Loucy (cell line): ENCODE measurements around the gene C9orf50.

ENCODE experiments used
- H2AFZ ChIP-seq: fragments of 200-600 bp; sonication (generic); 2 replicates; pipeline ENCODE4 v1.6.0; 2016; ENCODE audit warnings: antibody characterized with exemption, mild to moderate bottlenecking, low read length, moderate library complexity
- H3F3A ChIP-seq: fragments of 200-600 bp; 2 replicates; pipeline ENCODE4 v1.6.0; 2016; ENCODE audit warnings: antibody characterized with exemption, low read depth, mild to moderate bottlenecking
- H3K27me3 ChIP-seq: fragments of 200-600 bp; sonication (generic); 2 replicates; pipeline ENCODE4 v1.6.1; 2014; ENCODE audit warnings: low read length, mild to moderate bottlenecking; ENCODE audit not compliant: insufficient read depth, poor library complexity, severe bottlenecking
- H3K36me3 ChIP-seq: fragments of 200-600 bp; sonication (generic); 2 replicates; pipeline ENCODE4 v1.6.1; 2016; ENCODE audit warnings: low read length; ENCODE audit not compliant: insufficient read depth
- H3K4me1 ChIP-seq: fragments of 200-600 bp; sonication (generic); 2 replicates; pipeline ENCODE4 v1.5.1; 2014; ENCODE audit warnings: low read length, mild to moderate bottlenecking; ENCODE audit not compliant: insufficient read depth, poor library complexity, severe bottlenecking
- H3K4me2 ChIP-seq: fragments of 200-600 bp; sonication (generic); 2 replicates; pipeline ENCODE4 v1.6.0; 2014; ENCODE audit warnings: antibody characterized with exemption, low read length, low read depth, mild to moderate bottlenecking; ENCODE audit not compliant: poor library complexity, severe bottlenecking
- H3K4me3 ChIP-seq: fragments of 200-600 bp; sonication (generic); 2 replicates; pipeline ENCODE4 v1.5.1; 2014; ENCODE audit warnings: low read length, mild to moderate bottlenecking, mixed read lengths; ENCODE audit not compliant: poor library complexity, severe bottlenecking
- H3K79me2 ChIP-seq: fragments of 200-600 bp; sonication (generic); 2 replicates; pipeline ENCODE4 v1.6.1; 2014; ENCODE audit warnings: low read length; ENCODE audit not compliant: insufficient read depth
- H3K9ac ChIP-seq: fragments of 200-600 bp; sonication (generic); 2 replicates; pipeline ENCODE4 v1.6.0; 2014; ENCODE audit warnings: mild to moderate bottlenecking, low read depth, low read length, moderate library complexity; ENCODE audit not compliant: poor library complexity, severe bottlenecking
- H3K9me2 ChIP-seq: fragments of 200-600 bp; sonication (generic); replicated peaks from 2 replicates; pipeline ENCODE4 v1.6.1; 2016; ENCODE audit warnings: low read depth, low read length, mixed read lengths
- H3K9me3 ChIP-seq: fragments of 200-600 bp; sonication (generic); 2 replicates; pipeline ENCODE4 v1.6.1; 2014; ENCODE audit warnings: mild to moderate bottlenecking, antibody characterized with exemption, low read length, low read depth; ENCODE audit not compliant: insufficient read depth
- H4K20me1 ChIP-seq: fragments of 200-600 bp; sonication (generic); 2 replicates; pipeline ENCODE4 v1.6.0; 2014; ENCODE audit warnings: antibody characterized with exemption, low read length, mild to moderate bottlenecking; ENCODE audit not compliant: insufficient read depth, poor library complexity, severe bottlenecking
- EZH2phosphoT487 ChIP-seq: fragments of 200-600 bp; IDR thresholded peaks from 2 replicates; pipeline ENCODE4 v1.6.1; 2018; ENCODE audit warnings: antibody characterized with exemption, mild to moderate bottlenecking, moderate library complexity, borderline replicate concordance
- TF ChIP-seq, protein P1 (sequence below): fragments of 200-600 bp; sonication (generic); conservative IDR thresholded peaks from 2 replicates; pipeline ENCODE4 v1.5.1; 2014; ENCODE audit warnings: mild to moderate bottlenecking, antibody characterized with exemption, low read length

Gene C9orf50

DNA sequence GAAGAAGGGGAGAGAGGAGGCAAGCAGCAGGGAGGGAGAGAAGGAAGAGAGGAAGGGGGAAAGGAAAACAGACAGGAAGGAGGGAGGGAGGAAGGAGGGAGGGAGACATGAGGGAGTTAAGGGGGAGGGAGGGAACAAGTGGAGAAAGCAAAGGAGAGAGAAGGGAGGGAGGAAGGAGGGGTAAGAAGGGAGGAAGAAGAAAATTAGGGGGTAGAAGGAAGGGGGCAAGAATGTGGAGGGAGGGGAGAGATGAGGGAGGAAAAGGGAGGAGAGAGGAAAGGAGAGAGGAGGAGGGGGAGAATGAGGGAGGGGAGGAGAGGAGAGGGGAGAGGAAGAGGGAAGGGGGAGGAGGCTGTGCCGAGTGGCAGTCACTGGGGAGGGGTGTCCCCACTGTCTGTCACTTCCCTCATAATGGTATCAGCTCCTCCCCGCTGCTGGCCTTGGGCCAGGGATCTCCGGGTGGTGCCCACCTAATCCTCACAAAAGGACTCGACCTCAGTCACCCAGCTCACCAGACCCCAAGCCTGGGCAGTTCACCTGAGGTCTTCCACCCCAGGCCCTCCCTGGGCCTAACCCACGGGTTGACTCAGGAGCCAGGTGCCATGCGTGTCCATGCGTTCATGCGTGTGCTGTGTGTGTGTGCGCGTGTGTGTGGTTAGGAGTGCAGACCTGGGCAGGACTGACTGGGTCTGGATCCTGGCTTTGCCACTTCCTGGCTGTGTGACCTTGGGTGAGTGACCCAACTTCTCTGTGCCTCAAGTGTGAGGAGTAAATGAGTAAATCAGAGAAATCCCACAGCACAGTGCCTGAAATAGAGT is 18.1 kb downstream of the C9orf50 start:
- Histone ChIP-seq H3K4me1 (peaks cover 23% of the 10 kb centered on the region), H3K27me3 (no peaks in the 10 kb centered on the region), H3K9ac (no peak overlapping the region), H3K79me2 (no peaks in the 10 kb centered on the region), H3F3A (no peaks in the 10 kb centered on the region), H2AFZ (peak overlapping the region; percentile 55; the same call in 1 of the 2 replicates), H3K36me3 (no peaks in the 10 kb centered on the region), H3K4me2 (no peak overlapping the region), H3K9me3 (no peaks in the 10 kb centered on the region), H3K4me3 (no peak overlapping the region), H3K9me2 (no peaks in the 10 kb centered on the region), H4K20me1 (no peaks in the 10 kb centered on the region)
- TF ChIP-seq, protein P1, sequence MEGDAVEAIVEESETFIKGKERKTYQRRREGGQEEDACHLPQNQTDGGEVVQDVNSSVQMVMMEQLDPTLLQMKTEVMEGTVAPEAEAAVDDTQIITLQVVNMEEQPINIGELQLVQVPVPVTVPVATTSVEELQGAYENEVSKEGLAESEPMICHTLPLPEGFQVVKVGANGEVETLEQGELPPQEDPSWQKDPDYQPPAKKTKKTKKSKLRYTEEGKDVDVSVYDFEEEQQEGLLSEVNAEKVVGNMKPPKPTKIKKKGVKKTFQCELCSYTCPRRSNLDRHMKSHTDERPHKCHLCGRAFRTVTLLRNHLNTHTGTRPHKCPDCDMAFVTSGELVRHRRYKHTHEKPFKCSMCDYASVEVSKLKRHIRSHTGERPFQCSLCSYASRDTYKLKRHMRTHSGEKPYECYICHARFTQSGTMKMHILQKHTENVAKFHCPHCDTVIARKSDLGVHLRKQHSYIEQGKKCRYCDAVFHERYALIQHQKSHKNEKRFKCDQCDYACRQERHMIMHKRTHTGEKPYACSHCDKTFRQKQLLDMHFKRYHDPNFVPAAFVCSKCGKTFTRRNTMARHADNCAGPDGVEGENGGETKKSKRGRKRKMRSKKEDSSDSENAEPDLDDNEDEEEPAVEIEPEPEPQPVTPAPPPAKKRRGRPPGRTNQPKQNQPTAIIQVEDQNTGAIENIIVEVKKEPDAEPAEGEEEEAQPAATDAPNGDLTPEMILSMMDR = no peak
- no peak for TF ChIP-seq EZH2phosphoT487

DNA sequence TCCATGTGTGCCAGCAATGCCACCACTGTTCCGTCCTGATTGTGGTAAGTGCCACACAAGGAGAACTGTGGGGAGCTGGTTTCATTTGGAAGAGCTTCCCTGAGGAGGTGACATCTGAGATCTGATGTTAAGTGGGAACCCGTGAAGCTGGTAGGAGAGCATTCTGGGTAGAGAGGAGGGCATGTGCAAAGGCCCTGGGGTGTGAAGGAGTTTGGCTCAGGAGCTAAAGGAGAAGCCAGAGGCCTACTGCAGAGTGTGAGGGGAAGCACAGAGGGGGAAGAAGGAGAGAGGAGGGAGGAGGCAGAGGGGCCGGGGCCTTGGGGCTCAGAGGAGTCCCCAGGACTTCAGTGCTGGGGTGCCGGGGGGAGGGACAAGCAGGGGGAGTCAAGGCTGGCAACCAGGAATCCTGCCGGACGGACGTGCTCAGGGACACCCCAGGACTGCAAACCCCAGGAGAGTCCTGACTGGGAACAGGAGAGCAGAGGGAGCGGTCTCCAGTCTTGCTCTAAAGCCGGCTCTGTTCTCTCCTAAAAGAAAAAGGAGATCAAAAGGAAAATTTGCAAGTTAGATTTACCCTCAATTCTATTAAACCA is 19.7 kb downstream of the C9orf50 start:
- no peak overlapping the region for H3K4me2 ChIP-seq
- H2AFZ ChIP-seq = no peak overlapping the region
- no peak overlapping the region for H3K9ac ChIP-seq
- H3K4me3 ChIP-seq = no peak overlapping the region
- no peaks in the 10 kb centered on the region for H3K27me3 ChIP-seq
- no peaks in the 10 kb centered on the region for H4K20me1 ChIP-seq
- H3F3A ChIP-seq = no peaks in the 10 kb centered on the region
- no peaks in the 10 kb centered on the region for H3K9me2 ChIP-seq
- TF ChIP-seq, protein P1 = no peak
- no peak for TF ChIP-seq EZH2phosphoT487
- H3K9me3 ChIP-seq = no peaks in the 10 kb centered on the region
- H3K79me2 ChIP-seq = no peaks in the 10 kb centered on the region
- H3K4me1 ChIP-seq = peaks cover 16% of the 10 kb centered on the region
- H3K36me3 ChIP-seq = no peaks in the 10 kb centered on the region

DNA sequence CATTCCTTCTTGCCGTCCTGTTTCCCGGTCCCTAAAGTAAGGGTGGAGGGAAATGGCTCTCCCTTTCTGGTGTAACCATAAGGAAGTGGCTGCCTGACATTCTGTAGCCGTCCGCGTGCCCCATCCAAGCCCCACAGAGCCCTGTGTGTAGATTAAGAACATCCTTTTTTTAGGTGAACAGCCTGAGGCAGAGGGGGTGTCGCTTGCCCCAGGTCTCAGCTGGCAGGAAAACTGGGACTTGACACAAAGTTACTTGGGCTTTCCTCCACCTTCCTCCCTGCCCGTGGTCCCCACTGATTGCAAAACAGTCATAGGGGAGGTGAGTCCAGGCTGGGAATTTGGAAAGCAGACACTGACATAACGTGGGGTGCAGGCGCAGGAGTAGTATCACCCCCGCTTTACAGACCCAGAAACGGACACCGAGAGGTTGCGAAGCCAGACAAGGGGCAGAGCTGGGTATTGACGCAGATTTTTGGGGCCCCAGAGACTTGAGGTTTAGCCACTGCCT is 22.8 kb downstream of the C9orf50 start:
- Histone ChIP-seq H3K36me3 (no peaks in the 10 kb centered on the region), H4K20me1 (no peaks in the 10 kb centered on the region), H3K4me2 (no peak overlapping the region), H3K9ac (no peak overlapping the region), H3K27me3 (no peaks in the 10 kb centered on the region), H3K79me2 (no peaks in the 10 kb centered on the region), H2AFZ (no peak overlapping the region), H3K4me1 (peaks cover 6% of the 10 kb centered on the region), H3K9me3 (no peaks in the 10 kb centered on the region), H3F3A (no peaks in the 10 kb centered on the region), H3K4me3 (no peak overlapping the region), H3K9me2 (no peaks in the 10 kb centered on the region)
- no peak for TF ChIP-seq EZH2phosphoT487
- TF ChIP-seq, protein P1 = no peak
